SK-MEL-5 (cell line): Measurements from ENCODE around the gene FRK. TPM values are rescaled to one million over a fixed set of nuclear protein-coding genes. Genes with fewer than 3 reads are reported as not detected.

Experiments
- DNase-seq: peaks from one replicate; pipeline ENCODE4 v3.0.0-alpha.2; 2016; ENCODE audit warnings: low read depth, low spot score
- in situ Hi-C: cut with HindIII; loops from 2 replicates; pipeline ENCODE4 v1.10.0; 2016; ENCODE audit warnings: low sequenced_read_pairs, high pct_unique_total_duplicates, low pct_unique_long_range_greater_than_20kb
- total RNA-seq: library from RNA; depleted of rRNA; stranded (reverse); fragments of >200 nt; shearing (Covaris generic); gene quantifications from 2 replicates; pipeline ENCODE4 v1.2.3, GENCODE V29; 2014

Gene FRK
- total RNA-seq, 1 experiment from 2014 or later = 1.8 TPM

- in situ Hi-C loops = no loop called here
- no peak for DNase-seq
Measured at GRCh38 chr6:116018976-116019375, 41.7 kb downstream of the FRK start.

- in situ Hi-C loops = no loop called here
- no peak for DNase-seq
Measured at GRCh38 chr6:116017546-116018295, 43.0 kb downstream of the FRK start.

GRCh38 chr6:116016846-116017545 is 43.7 kb downstream of the FRK start:
- no peak for DNase-seq
- in situ Hi-C loops = no loop called here

GRCh38 chr6:116015983-116016382 is 44.7 kb downstream of the FRK start:
- no peak for DNase-seq
- in situ Hi-C loops = no loop called here

- no peak for DNase-seq
- in situ Hi-C loops = no loop called here
Measured at GRCh38 chr6:116015561-116015960, 45.1 kb downstream of the FRK start.

- in situ Hi-C loops = no loop called here
- no peak for DNase-seq
Measured at GRCh38 chr6:116012951-116013350, 47.7 kb downstream of the FRK start.

GRCh38 chr6:116012471-116012949 is 48.2 kb downstream of the FRK start:
- DNase-seq = no peak
- in situ Hi-C loops = no loop called here

GRCh38 chr6:116011520-116011919 is 49.2 kb downstream of the FRK start:
- no peak for DNase-seq
- in situ Hi-C loops = no loop called here

- in situ Hi-C loops = no loop called here
- DNase-seq = peak; percentile 78
Measured at GRCh38 chr6:116010790-116011401, 49.8 kb downstream of the FRK start.

- DNase-seq = no peak
- in situ Hi-C loops = no loop called here
Measured at GRCh38 chr6:116010386-116010785, 50.3 kb downstream of the FRK start.

- in situ Hi-C loops = no loop called here
- peak; percentile 63 for DNase-seq
Measured at GRCh38 chr6:116008470-116009243, 52.0 kb downstream of the FRK start.

- no peak for DNase-seq
- in situ Hi-C loops = no loop called here
Measured at GRCh38 chr6:116004841-116005815, 55.6 kb downstream of the FRK start.

- DNase-seq = no peak
- in situ Hi-C loops = no loop called here
Measured at GRCh38 chr6:116003668-116004067, 57.0 kb downstream of the FRK start.

GRCh38 chr6:116002756-116003155 is 57.9 kb downstream of the FRK start:
- in situ Hi-C loops = no loop called here
- DNase-seq = no peak

GRCh38 chr6:115999235-115999634 is 61.5 kb downstream of the FRK start:
- no peak for DNase-seq

GRCh38 chr6:115997990-115998585 is 62.6 kb downstream of the FRK start:
- DNase-seq = no peak
- in situ Hi-C loops = no loop called here

More at GRCh38 chr6:115999235-115999634, 61.5 kb downstream of the FRK start:
- in situ Hi-C loops = no loop called here
